GM18519 (cell line): ENCODE results near the gene MINDY4.

ENCODE experiments used
- ATAC-seq: cut with Tn5 transposase; IDR thresholded peaks from one replicate; pipeline ENCODE4 v1.9.1; 2021; ENCODE audit warnings: mild to moderate bottlenecking, moderate library complexity; ENCODE audit not compliant: unreplicated experiment, low FRiP score

MINDY4 gene

GRCh38 chr7:30740417-30741181 is 30.6 kb upstream of the MINDY4 start:
- peak; percentile 53 for ATAC-seq

- ATAC-seq, result no peak
Measured at GRCh38 chr7:30741289-30741688, 29.9 kb upstream of the MINDY4 start.

DNA sequence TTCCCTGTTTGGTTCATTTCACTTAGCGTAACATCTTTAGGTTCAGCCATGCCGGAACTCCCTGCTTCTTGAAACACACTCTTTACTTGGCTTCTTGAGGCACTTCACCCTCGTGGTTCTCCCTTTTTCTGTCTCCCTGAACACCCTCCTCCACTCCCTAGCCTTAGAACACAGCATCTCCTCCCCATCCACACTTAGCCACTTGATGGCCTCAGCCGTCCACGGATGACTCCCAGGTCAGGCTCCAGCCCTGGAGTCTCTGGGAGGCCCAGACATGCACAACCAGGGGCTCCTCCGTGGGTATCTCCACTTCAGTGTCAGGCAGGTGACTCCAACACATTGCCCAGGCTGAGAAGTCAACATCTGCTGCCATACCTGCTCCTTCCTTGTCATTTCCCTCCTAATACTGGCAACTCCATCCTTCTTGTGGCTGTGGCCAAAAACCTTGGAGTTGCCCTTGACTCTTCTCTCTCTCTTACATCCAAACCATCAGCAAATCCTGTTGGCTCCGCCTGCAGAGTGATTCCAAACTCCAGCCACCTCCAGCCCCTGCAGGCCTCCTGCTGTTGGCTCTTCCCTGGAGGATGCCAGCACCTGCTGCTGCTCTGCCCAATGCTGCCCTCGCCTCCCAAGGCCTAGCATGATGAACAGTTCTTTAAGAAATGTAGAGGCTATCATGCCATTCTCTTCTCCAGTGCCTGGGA is 27.7 kb upstream of the MINDY4 start:
- ATAC-seq, result no peak

DNA sequence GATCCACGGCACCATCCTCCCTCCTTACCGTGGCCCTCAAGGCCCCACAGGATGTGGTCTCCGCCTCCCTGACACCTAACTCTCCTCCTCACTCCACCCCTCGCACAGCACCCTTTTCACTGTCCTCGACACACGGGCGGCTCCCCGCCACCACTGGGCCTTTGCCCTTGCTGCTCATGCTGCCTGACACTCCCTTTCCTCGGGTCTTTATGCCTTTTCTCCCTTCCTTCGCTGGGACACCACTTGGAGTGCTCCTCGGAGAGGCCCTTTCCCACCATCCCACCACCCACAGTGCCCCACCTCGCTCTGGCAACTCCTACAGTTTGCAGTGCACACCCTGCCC is 27.2 kb upstream of the MINDY4 start:
- no peak for ATAC-seq

GRCh38 chr7:30745261-30745941 is 25.8 kb upstream of the MINDY4 start:
- ATAC-seq, result no peak

DNA sequence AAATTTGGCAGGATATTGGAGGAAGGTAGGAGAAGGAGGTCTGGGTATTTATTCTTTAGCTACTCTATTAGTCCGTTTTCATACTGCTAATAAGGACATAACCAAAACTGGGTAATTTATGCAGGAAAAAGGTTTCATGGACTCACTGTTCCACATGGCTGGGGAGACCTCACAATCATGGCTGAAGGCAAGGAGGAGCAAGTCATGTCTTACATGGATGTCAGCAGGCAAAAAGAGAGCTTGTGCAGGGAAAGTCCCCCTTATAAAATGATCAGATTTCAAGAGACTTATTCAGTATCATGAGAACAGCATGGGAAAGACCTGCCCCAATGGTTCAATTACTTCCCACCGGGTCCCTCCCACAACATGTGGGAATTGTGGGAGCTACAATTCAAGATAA is 21.2 kb upstream of the MINDY4 start:
- no peak for ATAC-seq

DNA sequence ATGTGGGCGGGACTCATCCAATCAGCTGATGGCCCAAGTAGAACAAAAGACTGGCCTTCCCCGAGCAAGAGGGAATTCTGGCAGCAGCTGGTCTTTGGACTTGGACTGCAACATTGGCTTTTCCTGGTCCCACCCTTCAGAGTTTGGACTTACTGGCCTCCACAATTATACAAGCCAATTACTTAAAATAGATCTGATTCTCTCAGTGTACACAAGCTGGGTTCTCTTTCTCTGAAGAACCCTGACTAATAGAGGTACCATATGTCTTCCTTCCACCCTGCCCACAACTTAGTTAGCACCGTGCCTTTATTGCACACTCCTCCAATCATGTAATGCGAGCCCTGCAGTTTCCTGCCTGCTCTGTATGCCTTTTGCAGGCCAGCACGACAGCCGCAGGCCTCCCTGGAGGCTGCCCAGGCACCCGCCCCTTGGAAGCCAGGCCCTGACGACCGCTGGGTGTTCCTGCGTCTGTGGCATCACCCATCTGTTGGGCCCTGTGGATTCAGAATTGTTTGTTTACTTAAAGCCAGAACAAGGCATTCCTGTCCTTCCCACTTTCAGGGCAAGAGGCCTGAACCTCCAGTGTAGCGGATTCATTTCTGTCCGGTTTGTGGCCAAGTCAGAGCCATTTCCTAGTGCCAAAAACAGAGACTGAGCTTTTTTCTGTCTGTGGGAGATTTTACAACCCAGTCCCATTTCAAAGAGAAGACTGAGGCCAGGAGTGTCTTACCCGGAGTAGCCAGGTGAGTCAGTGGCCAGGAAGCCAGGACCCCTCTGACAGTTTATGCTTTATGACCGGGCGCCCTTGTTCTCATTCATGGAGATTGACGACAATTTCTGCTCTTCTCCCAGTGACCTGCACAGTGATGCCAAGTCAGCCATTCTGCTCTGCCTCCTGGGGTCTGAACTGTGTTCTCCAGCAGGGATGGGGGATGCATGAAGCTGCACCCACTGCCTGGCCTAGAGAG is 20.2 kb upstream of the MINDY4 start:
- no peak for ATAC-seq

DNA sequence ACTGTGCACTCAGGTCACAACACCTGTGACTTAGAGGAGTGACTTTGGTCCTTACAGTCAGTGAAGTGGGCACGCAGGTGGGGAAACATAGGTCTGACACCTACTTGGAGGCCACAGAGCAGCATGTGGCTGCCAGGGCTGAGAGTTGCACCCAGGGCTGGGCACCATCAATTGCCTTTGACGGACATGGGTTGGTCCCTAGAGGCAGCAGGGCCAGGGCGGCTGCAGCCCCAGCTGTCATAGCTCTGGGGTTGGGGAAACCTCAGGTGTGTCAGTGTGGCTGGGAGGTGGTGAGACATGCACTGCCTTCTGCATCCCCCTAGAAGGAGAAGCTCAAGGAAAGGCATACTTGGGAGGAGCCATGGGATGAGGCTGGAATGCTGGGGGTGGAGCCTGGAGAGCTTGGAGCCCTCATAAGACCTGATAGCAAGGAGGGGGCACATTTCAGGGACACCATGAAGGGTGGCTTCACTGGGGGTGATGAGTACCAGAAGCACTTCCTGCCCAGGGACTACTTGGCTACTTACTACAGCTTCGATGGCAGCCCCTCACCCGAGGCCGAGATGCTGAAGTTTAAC is 19.4 kb upstream of the MINDY4 start, which contains the start of gene INMT:
Gene INMT, plus strand, starts transcription at position 440 of the 578 bp plus-strand sequence. Its CDS starts 16 bp downstream, at position 456.
- no peak for ATAC-seq

DNA sequence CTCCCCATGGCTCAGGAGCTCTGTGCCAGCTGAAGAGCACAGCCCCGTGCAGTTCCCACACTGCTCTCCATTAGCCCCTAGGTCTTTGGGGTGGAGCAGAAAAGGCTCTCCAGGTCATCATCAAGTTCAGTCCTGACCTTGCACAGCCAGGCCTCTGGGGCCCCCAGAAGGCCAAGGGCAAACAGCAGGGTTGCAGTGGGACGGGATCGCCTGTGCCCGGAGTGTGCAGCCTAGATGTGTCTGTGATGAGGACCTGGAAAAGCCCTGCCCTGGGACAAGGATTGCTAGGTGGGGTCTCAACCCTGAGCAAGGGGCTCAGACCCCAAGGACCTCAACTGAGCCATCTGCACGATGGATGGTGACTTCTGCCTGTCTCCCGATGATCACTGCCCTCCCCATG is 18.7 kb upstream of the MINDY4 start:
- no peak for ATAC-seq

- ATAC-seq, result no peak
Measured at GRCh38 chr7:30752979-30753378, 18.2 kb upstream of the MINDY4 start.

GRCh38 chr7:30754315-30754877 is 16.8 kb upstream of the MINDY4 start:
- no peak for ATAC-seq

DNA sequence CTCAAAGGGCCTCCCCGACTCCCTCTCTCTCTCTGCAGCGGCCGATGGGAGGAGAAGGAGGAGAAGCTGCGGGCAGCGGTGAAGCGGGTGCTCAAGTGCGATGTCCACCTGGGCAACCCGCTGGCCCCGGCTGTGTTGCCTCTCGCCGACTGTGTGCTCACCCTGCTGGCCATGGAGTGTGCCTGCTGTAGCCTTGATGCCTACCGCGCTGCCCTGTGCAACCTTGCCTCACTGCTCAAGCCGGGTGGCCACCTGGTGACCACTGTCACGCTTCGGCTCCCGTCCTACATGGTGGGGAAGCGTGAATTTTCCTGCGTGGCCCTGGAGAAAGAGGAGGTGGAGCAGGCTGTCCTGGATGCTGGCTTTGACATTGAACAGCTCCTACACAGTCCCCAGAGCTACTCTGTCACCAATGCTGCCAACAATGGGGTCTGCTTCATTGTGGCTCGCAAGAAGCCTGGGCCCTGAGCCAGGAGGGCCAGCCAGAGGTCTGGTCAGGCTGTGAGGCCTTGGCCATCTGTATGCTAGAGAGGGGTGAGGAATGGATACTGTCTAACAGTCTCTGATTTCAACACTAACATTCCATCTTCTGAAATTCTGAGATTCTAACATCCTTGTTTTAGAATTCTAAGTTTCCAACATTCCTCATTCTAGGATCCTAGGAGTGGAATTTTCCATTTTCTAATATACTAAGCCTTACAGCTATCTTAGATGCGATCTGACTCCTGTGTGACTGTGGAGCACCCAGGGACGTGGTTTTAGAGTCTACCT is 15.6 kb upstream of the MINDY4 start:
- no peak for ATAC-seq

GRCh38 chr7:30757342-30757692 is 13.9 kb upstream of the MINDY4 start:
- no peak for ATAC-seq

GRCh38 chr7:30760514-30761213 is 10.6 kb upstream of the MINDY4 start:
- ATAC-seq, result no peak

DNA sequence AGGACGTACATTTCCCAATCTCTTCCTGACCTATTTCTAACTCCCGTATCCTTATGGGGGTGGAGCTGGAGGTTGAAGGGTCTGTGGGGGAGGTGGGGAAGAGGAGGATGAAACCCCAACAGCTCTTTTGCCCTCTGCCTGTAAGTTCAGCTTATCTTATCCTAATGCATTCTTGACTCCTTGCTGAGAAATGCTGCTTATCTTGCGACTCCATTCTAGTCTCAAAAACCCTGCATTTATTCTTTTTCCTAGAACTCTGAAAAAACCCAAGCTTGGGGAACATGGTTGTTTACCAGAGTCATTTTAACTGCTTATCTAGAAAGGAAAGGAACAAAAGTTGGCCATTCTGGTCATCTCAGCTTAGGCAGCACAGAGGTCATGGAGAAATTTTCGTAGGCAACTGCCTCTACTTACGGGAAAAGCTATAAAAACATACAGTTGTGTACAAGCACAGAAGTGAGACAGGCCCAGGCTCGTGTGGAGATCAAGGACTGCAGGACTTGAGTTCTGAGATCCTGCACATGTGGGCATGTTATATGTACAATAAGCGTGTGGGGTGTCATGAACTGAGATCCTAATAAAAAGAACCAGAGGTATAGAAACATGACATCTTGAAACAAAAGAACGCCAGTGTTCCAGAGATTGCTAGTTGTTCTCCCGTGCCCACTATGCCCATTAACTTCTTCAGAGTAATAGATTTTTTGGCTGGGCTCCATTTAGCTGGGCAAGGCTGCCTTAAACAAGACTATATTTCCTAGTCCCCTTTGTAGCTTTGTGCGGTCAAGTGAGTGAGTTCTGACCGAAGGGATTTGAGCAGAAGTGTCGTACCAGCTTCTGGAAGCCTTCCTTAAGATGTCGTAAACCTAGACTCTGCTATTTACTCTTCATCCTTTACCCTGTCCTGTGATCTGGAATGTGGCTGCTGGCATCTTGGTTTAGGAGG is 9.7 kb upstream of the MINDY4 start:
- ATAC-seq, result no peak

GRCh38 chr7:30764030-30764975 is 6.9 kb upstream of the MINDY4 start:
- peak; percentile 95 for ATAC-seq
